HCT116 (cell line): ENCODE data around the gene SLC4A5. TPM values are rescaled to one million over a fixed set of nuclear protein-coding genes. Genes with fewer than 3 reads are reported as not detected.

Experiments
- ATAC-seq: fragments of 200-7000 bp; cut with Tn5 transposase; 2 replicates; pipeline ENCODE4 v1.9.1; 2020; ENCODE audit warnings: mild to moderate bottlenecking, moderate library complexity
- BruUV-seq: library from RNA; stranded (reverse); fragments of 400-500 nt; replicated peaks from 2 replicates; lab custom pipeline; 2021; lab: Mats Ljungman, UMichigan
- CTCF ChIA-PET: fragments of 300-600 bp; sonication (Branson Sonifier 250); formaldehyde crosslinking; loops from one replicate; lab custom pipeline; 2021; ENCODE audit warnings: antibody characterized with exemption; lab: Charles Lee
- POLR2A ChIA-PET: fragments of 300-600, 350-600 bp; sonication (Branson Sonifier 250); formaldehyde crosslinking; loops from one replicate; lab custom pipeline; 2021; ENCODE audit warnings: antibody characterized with exemption; lab: Charles Lee
- RAD21 ChIA-PET, 2 experiments: fragments of 300-600 bp; sonication (Branson Sonifier 250); formaldehyde crosslinking; loops; one replicate each; lab custom pipeline; 2023; ENCODE audit warnings: low total read pairs in 2 of 2; ENCODE audit not compliant: uncharacterized antibody in 2 of 2, unreplicated experiment in 2 of 2, low non-redundant PET in 1 of 2; lab: Charles Lee
- DNase-seq: peaks from one replicate; pipeline ENCODE4 v3.0.0-alpha.2; 2010; ENCODE audit warnings: low read depth, low spot score
- H2AFZ ChIP-seq: fragments of 200-600 bp; shearing (Covaris generic), sonication (generic); 2 replicates; pipeline ENCODE4 v1.6.1; 2017; ENCODE audit warnings: low read depth, mixed run types, mixed read lengths, antibody characterized with exemption, low read length; ENCODE audit not compliant: poor library complexity, severe bottlenecking
- H3K27ac ChIP-seq: 2 replicates; pipeline ENCODE4 v1.5.1; 2012; ENCODE audit warnings: low read depth, low read length
- H3K27me3 ChIP-seq: fragments of 200-600 bp; sonication (generic); 2 replicates; pipeline ENCODE4 v1.6.1; 2016; ENCODE audit warnings: mixed run types, low read length, mixed read lengths; ENCODE audit not compliant: insufficient read depth
- H3K36me3 ChIP-seq, 2 experiments: fragments of 200-500 bp in 1 of 2; fragments of 200-600 bp in 1 of 2; sonication (Bioruptor generic) in 1 of 2; sonication (generic) in 1 of 2; 2 replicates each; pipeline versions ENCODE4 v1.5.1 to v1.6.1; 2014 to 2016; ENCODE audit warnings: low read length in 2 of 2, inconsistent platforms in 1 of 2, mixed read lengths in 1 of 2, mixed run types in 1 of 2; ENCODE audit not compliant: insufficient read depth in 2 of 2, control insufficient read depth in 1 of 2
- H3K4me1 ChIP-seq, 2 experiments: fragments of 200-600 bp in 1 of 2; sonication (generic) in 1 of 2; 2 replicates each; pipeline versions ENCODE4 v1.5.1 to v1.6.1; 2012 to 2017; ENCODE audit warnings: low read length in 2 of 2, inconsistent platforms in 1 of 2, mild to moderate bottlenecking in 1 of 2, mixed read lengths in 1 of 2, mixed run types in 1 of 2, moderate library complexity in 1 of 2; ENCODE audit not compliant: insufficient read depth in 2 of 2, control insufficient read depth in 1 of 2
- H3K4me2 ChIP-seq: fragments of 200-600 bp; sonication (generic); 2 replicates; pipeline ENCODE4 v1.6.1; 2017; ENCODE audit warnings: mixed run types, low read length, mixed read lengths
- H3K4me3 ChIP-seq, 2 experiments: fragments of 200-600 bp in 1 of 2; sonication (generic) in 1 of 2; replicated peaks in 1 of 2; 2 replicates each; pipeline ENCODE4 v1.5.1; 2011 to 2016; ENCODE audit warnings: low read length in 2 of 2, control low read depth in 1 of 2, low read depth in 1 of 2, mild to moderate bottlenecking in 1 of 2, mixed read lengths in 1 of 2, mixed run types in 1 of 2
- H3K79me2 ChIP-seq: fragments of 200-600 bp; sonication (generic); 2 replicates; pipeline ENCODE4 v1.6.1; 2017; ENCODE audit warnings: mild to moderate bottlenecking, mixed run types, low read length, moderate library complexity, mixed read lengths; ENCODE audit not compliant: insufficient read depth
- H3K9ac ChIP-seq: fragments of 200-600 bp; sonication (generic); 2 replicates; pipeline ENCODE4 v1.6.1; 2016; ENCODE audit warnings: low read length, mixed read lengths
- H3K9me2 ChIP-seq: fragments of 200-600 bp; sonication (generic), shearing (Covaris generic); 2 replicates; pipeline ENCODE4 v1.6.1; 2017; ENCODE audit warnings: mixed run types, mild to moderate bottlenecking, moderate library complexity; ENCODE audit not compliant: insufficient read depth
- H3K9me3 ChIP-seq, 2 experiments: fragments of 200-500 bp in 1 of 2; fragments of 200-600 bp in 1 of 2; sonication (Bioruptor generic) in 1 of 2; sonication (generic) in 1 of 2; 2 replicates each; pipeline ENCODE4 v1.6.1; 2014 to 2017; ENCODE audit warnings: low read length in 2 of 2, mixed read lengths in 2 of 2, inconsistent platforms in 1 of 2, low read depth in 1 of 2, mild to moderate bottlenecking in 1 of 2, mixed run types in 1 of 2, moderate library complexity in 1 of 2; ENCODE audit not compliant: control insufficient read depth in 1 of 2, insufficient read depth in 1 of 2
- H4K20me1 ChIP-seq: fragments of 200-600 bp; sonication (generic), shearing (Covaris generic); 2 replicates; pipeline ENCODE4 v1.6.1; 2017; ENCODE audit warnings: mixed run types, mild to moderate bottlenecking, moderate library complexity; ENCODE audit not compliant: insufficient read depth
- ATF3 ChIP-seq: IDR thresholded peaks from 2 replicates; pipeline ENCODE4 v1.6.1; 2012
- CEBPB ChIP-seq: IDR thresholded peaks from 2 replicates; pipeline ENCODE4 v1.6.1; 2012; ENCODE audit warnings: low read depth
- CTCF ChIP-seq, 3 experiments: fragments of 200-600 bp in 1 of 3; sonication (generic) in 1 of 3; IDR thresholded peaks in 2 of 3; conservative IDR thresholded peaks in 1 of 3; 2 replicates each; pipeline ENCODE4 v1.5.1; 2012 to 2017; ENCODE audit warnings: low read depth in 2 of 3, low read length in 2 of 3, antibody characterized with exemption in 1 of 3, borderline replicate concordance in 1 of 3, control low read depth in 1 of 3, mild to moderate bottlenecking in 1 of 3, mixed read lengths in 1 of 3, mixed run types in 1 of 3, moderate library complexity in 1 of 3; ENCODE audit not compliant: insufficient read depth in 1 of 3
- EZH2phosphoT487 ChIP-seq: fragments of 200-600 bp; IDR thresholded peaks from 2 replicates; pipeline ENCODE4 v1.6.1; 2018; ENCODE audit warnings: antibody characterized with exemption, borderline replicate concordance
- JUND ChIP-seq: IDR thresholded peaks from 2 replicates; pipeline ENCODE4 v1.6.1; 2012
- RAD21 ChIP-seq: IDR thresholded peaks from 2 replicates; pipeline ENCODE4 v1.6.1; 2012; ENCODE audit warnings: low read depth, mild to moderate bottlenecking
- SIN3A ChIP-seq: IDR thresholded peaks from 2 replicates; pipeline ENCODE4 v1.6.1; 2012; ENCODE audit warnings: low read depth
- TCF7L2 ChIP-seq: IDR thresholded peaks from 2 replicates; pipeline ENCODE4 v1.7.0; 2011; ENCODE audit warnings: borderline replicate concordance, inconsistent platforms; ENCODE audit not compliant: insufficient read depth, insufficient read length; ENCODE audit errors: extremely low read depth
- ZFX ChIP-seq: fragments of 450-650 bp; IDR thresholded peaks from 2 replicates; pipeline ENCODE4 v1.6.1; 2017
- ZNF274 ChIP-seq: fragments of 200-500 bp; sonication (Bioruptor generic); IDR thresholded peaks from 2 replicates; pipeline ENCODE4 v1.6.1; 2014; ENCODE audit warnings: mild to moderate bottlenecking, low read depth, low read length, inconsistent platforms
- intact Hi-C: fragments of 100-400 bp; cut with micrococcal nuclease; formaldehyde crosslinking; loops from 2 replicates; pipeline ENCODE4 v1.10.0; 2022
- total RNA-seq: library from RNA; stranded (reverse); gene quantifications from one replicate; pipeline ENCODE4 v1.2.1, GENCODE V29; 2021; ENCODE audit not compliant: unreplicated experiment

Gene SLC4A5
- total RNA-seq, 1 experiment from 2014 or later: 0.91 TPM

DNA sequence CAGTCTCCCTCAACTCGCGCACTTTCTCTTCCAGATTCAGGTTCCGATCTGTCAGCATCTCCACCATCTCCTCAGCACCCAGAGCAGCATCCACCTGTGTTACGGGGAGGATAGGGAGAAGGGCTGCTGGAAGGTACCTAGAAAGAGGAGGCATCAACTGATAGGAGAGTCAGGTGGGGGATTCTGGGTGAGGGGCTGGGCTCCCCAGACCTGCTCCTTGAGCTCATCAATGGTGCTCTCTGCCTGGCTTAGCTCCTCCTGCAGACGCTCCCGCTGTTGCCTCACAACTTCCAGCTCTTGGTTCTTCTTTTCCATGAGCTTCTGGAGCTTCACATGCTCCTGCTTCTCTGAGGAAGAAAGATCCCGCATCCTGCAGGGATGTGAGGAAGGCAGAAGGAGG is 26.8 kb upstream of the SLC4A5 start:
- H3K4me1 ChIP-seq: no peaks in the 10 kb centered on the region

More for the DNA sequence above, 26.8 kb upstream of the SLC4A5 start:
- Histone ChIP-seq H3K9me3 (no peaks in the 10 kb centered on the region), H3K4me2 (no peak overlapping the region), H3K9me2 (no peaks in the 10 kb centered on the region), H4K20me1 (no peaks in the 10 kb centered on the region), H2AFZ (no peak overlapping the region), H3K36me3 (peaks cover 4 to 38% of the 10 kb centered on the region in 2 experiments; a peak in 3 of 4 replicates), H3K27me3 (no peaks in the 10 kb centered on the region), H3K9ac (no peak overlapping the region), H3K27ac (no peak overlapping the region), H3K4me3 (no peak overlapping the region), H3K79me2 (no peaks in the 10 kb centered on the region)
- RAD21 ChIA-PET: no interaction called here
- intact Hi-C loops: no loop called here
- CTCF ChIA-PET: no interaction called here
- POLR2A ChIA-PET: no interaction called here
- no TSS peak for BruUV-seq
- ATAC-seq (no peak), DNase-seq (no peak)
- TF ChIP-seq ZFX (no peak), ZNF274 (no peak), CEBPB (no peak), CTCF (IDR thresholded peaks at IDR 0.05 in 2 of 3, conservative IDR thresholded peaks at IDR 0.05 in 1 of 3; ENCODE audit: borderline replicate concordance in 1 of 3, insufficient read depth in 1 of 3, low read depth in 2 of 3, low read length in 2 of 3) (no peak), TCF7L2 (no peak), SIN3A (no peak), JUND (no peak), ATF3 (no peak), EZH2phosphoT487 (no peak), RAD21 (no peak)
